ENCODE results near the gene NOL4.

DNA sequence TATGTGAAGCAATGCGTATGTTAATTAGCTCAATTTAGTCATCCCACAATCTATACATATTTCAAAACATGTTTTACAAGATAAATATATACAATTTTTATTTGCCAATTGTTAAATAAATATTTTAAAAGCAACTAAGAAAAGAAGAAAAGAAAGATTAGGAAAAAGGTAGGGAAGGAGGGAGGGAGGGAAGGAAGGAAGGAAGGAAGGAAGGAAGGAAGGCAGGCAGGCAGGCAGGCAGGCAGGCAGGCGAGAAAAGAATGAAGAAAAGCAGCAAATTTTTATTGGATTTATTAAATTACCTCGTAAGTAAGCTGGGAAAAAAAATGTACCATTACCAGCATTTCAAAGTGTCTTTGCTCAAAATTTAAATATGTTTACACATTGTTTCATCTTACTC, 30.5 kb downstream of the NOL4 start:
- TF ChIP-seq, protein P1, sequence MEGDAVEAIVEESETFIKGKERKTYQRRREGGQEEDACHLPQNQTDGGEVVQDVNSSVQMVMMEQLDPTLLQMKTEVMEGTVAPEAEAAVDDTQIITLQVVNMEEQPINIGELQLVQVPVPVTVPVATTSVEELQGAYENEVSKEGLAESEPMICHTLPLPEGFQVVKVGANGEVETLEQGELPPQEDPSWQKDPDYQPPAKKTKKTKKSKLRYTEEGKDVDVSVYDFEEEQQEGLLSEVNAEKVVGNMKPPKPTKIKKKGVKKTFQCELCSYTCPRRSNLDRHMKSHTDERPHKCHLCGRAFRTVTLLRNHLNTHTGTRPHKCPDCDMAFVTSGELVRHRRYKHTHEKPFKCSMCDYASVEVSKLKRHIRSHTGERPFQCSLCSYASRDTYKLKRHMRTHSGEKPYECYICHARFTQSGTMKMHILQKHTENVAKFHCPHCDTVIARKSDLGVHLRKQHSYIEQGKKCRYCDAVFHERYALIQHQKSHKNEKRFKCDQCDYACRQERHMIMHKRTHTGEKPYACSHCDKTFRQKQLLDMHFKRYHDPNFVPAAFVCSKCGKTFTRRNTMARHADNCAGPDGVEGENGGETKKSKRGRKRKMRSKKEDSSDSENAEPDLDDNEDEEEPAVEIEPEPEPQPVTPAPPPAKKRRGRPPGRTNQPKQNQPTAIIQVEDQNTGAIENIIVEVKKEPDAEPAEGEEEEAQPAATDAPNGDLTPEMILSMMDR (IDR thresholded peaks at IDR 0.05; ENCODE audit: insufficient read depth, low read depth, low read length) = no peak
- TF ChIP-seq EZH2 (IDR thresholded peaks at IDR 0.05; ENCODE audit: insufficient read depth, low read length) = no peak
